HG02973 (cell line): ENCODE measurements around the gene CAPN5.
"Not testable (repeated sequence)": the region's sequence is repeated elsewhere in the genome, so short reads cannot be mapped to it uniquely, and the experiment has no call there.

Source experiments
- ATAC-seq: cut with Tn5 transposase; IDR thresholded peaks from one replicate; pipeline ENCODE4 v1.9.1; 2021; ENCODE audit warnings: moderate library complexity; ENCODE audit not compliant: unreplicated experiment

Gene CAPN5

GRCh38 chr11:77095551-77096490 lies 29.1 kb downstream of the CAPN5 start:
- ATAC-seq: no peak

GRCh38 chr11:77096591-77097019 lies 29.8 kb downstream of the CAPN5 start:
- ATAC-seq: no peak

DNA sequence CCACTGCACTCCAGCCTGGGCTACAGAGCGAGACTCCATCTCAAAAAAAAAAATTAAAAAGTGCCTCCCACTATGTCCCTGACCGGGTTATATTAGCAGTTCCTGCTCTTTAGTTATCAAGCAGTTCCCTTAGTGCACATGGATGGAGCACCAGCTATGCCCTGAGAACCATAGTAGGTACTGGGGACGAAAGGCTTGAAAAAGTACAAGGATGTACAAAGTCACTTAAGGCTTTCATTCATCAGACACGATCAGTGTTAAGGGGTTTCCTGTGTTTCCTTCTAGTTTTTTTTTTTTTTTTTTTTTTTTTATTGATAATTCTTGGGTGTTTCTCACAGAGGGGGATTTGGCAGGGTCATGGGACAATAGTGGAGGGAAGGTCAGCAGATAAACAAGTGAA lies 30.4 kb downstream of the CAPN5 start:
- ATAC-seq: not testable (repeated sequence)

GRCh38 chr11:77100166-77101042 lies 33.6 kb downstream of the CAPN5 start:
- ATAC-seq: no peak

DNA sequence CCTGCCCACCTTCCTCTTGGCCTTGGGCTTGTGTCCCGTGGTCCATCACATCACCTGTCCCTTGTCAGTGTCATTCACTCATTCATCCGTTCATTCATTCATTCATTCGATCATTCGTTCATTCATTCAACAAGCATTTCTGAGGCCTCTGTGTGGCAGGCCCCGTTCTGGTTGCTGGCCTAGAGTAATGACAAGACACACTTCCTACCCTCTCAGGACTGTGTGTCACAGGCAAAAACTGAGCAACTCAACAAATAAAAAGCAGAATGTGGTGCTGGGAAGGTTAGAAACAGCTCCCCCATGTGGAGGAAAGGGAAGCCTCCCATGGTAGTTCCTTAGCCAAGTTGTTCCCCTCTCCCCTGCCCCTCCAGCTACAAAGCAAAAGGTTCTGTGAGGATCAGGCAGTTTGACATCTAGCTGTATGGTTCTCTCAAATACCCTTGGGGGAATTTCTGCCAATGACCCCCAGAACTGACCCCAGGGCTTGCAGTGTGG lies 34.3 kb downstream of the CAPN5 start:
- ATAC-seq: no peak

DNA sequence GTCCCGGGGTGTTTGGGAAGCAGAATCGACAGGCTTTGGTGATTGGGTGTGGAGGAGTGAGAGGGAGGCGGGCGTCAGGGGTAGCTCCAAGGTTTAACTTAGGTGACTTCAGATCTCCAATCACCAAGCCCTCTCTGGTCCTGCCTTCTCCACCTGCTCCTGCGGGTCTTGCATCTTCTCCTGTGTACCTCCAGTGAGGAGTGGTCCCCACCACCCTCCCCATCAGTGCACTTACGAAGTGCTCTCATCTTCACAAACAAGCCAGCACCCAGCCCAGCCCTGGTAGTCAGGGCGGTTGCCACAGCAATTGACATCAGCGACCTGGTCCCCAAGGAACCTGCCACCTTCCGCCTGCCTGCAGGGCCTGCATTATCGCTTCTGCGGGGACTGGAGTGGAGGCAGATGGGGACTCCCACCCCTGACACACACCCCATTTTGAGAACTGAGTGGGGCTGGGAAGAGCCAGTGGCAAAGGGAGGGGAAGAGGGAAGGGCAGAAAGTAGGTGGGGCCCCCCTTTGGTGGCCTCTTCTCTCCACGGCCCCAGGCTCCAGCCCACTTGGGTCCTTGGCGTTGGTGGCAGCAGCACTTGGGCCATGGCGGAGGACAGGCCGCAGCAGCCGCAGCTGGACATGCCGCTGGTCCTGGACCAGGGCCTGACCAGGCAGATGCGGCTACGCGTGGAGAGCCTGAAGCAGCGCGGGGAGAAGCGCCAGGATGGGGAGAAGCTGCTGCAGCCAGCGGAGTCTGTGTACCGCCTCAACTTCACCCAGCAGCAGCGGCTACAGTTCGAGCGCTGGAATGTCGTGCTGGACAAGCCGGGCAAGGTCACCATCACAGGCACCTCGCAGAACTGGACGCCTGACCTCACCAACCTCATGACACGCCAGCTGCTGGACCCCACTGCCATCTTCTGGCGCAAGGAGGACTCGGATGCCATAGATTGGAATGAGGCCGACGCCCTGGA lies 35.8 kb downstream of the CAPN5 start, which contains the start of gene OMP:
OMP (plus strand) TSS at position 595 of the 965 bp plus-strand sequence; CDS start at position 595, 0 bp downstream.
- ATAC-seq: no peak

DNA sequence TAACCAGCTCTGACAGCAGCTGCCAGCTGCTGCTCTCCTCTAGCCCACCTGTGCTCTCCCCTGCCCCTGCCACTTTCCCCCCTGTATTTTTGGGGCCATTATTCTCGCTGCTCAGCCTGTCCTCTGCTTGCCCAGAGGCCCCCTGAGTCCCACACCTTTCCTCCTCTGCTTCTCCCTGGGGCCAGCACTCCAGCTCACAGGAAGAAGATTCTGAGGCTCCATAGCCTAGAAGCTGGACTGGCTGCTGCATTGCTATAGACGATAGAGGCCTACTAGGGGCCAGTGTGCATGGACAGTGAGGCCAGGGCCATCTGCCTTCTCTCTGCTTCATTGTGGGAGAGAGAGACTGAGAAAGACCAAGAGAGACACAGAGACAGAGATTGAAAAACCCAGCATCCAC lies 36.5 kb downstream of the CAPN5 start:
- no peak for ATAC-seq

DNA sequence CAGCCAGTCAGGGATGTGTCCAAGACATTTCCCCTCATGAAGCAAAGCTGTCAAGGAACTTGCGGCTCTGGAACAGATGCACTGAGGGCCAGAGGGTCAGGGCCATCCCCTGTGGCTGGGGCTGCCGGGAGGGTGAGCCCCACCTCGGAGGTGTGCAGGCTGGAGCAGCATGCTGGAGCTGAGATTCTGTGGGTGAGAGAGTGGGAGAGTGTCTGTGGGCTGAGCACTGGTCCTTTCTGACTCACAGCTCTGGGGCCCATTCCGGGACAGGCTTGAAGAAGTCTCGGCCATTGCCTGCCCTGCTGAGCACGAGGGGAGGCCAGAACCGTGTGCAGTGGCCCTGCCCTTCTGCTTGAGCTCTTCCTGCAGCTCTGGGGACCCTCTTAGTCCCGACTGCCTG lies 38.0 kb downstream of the CAPN5 start:
- ATAC-seq: no peak

DNA sequence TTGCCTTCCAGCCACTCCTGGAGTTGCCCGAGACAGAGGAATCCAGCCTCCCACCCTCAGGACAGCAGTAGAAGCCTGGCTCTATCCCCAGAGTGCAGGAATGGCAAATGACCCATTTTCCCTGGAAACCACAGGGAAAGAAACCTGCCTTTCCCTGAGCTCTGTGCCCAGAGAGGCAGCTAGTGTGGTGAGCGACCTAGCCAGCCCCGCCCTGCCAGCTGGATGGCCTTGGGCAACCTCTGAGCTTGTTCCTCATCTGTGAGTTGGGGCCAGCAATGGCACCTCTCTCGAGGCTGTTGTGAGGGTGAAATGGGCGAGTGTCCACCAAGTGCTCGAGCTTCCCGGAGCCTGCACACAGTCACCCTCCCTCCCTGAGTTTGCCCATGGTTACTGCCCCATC lies 39.5 kb downstream of the CAPN5 start:
- no peak for ATAC-seq

GRCh38 chr11:77106759-77107158 lies 40.0 kb downstream of the CAPN5 start:
- ATAC-seq: no peak

- ATAC-seq: no peak
Observed at GRCh38 chr11:77107950-77108349, 41.2 kb downstream of the CAPN5 start.

- ATAC-seq: no peak
Observed at GRCh38 chr11:77108436-77108835, 41.7 kb downstream of the CAPN5 start.

- ATAC-seq: no peak
Observed at GRCh38 chr11:77109236-77110019, 42.7 kb downstream of the CAPN5 start.

GRCh38 chr11:77110836-77111235 lies 44.1 kb downstream of the CAPN5 start:
- no peak for ATAC-seq

GRCh38 chr11:77111277-77111676 lies 44.5 kb downstream of the CAPN5 start:
- no peak for ATAC-seq

GRCh38 chr11:77111946-77112345 lies 45.2 kb downstream of the CAPN5 start:
- ATAC-seq: no peak

DNA sequence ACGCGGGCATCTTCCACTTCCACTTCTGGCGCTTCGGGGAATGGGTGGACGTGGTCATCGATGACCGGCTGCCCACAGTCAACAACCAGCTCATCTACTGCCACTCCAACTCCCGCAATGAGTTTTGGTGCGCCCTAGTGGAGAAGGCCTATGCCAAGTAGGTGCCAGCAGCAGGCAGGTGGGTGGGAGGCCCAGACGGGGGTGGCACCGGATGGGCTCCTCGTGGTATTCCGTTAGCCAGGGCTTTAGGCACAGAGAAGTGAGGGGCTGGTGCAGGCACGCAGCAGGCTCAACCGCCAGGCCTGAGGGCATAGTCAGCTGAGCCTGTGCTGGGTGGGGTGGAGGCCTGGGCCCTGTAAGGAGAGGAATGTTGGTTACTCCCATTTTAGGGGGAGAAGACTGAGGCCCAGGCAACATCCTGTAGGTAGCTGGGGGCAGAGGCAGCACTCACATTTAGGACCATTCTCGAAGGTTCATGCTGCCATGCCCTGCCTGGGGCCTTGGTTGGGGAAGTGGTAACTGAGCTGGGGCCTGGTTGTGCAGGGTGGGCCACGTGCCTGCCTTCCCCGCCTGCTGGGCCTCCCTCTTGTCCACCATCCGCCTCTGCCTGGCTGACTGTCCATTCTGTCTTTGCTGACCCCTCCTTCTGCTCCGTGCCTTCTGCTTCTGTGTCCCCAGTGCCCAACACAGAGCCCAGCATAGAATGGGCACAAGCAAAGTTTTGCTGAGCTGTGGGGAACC lies 46.0 kb downstream of the CAPN5 start:
- ATAC-seq: no peak

DNA sequence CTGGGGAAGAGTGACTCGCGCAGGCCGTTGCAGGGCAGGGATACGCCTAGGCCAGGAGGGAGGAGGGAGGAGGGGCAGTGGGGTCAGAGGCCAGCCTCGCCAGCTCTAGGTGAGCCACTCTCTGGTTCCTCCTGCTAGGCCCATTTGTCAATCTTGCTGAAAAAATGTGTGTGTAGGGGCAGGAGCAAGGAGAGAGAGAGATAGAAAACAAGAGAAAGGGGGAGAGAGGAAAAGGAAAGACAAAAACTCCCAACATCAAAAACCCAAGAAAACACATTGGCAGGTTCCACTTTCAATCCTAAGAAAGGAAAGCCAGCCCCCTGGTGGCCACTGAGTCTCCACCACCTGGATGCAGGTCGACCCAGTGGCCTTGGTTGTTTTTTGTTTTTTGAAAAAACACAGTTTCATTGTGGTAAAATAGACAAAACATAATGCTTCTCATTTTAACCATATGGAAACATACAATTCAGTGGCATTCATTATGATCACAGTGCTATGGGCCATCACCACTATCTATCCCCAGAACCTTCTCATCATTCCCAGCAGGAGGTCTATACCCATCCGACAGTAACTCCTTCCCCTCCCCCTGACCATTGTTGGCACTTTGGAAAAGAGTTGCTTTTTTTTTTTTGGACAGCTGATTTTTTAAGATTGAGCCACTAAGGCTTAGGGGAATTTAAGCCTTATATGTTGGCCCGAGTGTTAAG lies 46.8 kb downstream of the CAPN5 start:
- ATAC-seq: no peak
